Esophagus muscularis mucosa (tissue), 4 donors: ENCODE measurements around the gene CCDC92.

Experiments
- CTCF ChIP-seq, 3 experiments: fragments of 200-600 bp in 2 of 3; fragments of 450-650 bp in 1 of 3; sonication (generic) in 2 of 3; IDR thresholded peaks; one replicate each; pipeline ENCODE4 v1.5.1; 2017 to 2019; ENCODE audit warnings: antibody characterized with exemption in 3 of 3, mild to moderate bottlenecking in 2 of 3, moderate library complexity in 1 of 3
- EP300 ChIP-seq: sonication (generic); formaldehyde crosslinking; IDR thresholded peaks from one replicate; pipeline ENCODE4 v1.6.1; 2017; ENCODE audit warnings: antibody characterized with exemption
- POLR2A ChIP-seq: fragments of 450-650 bp; IDR thresholded peaks from one replicate; pipeline ENCODE4 v1.6.1; 2017; ENCODE audit warnings: antibody characterized with exemption, moderate library complexity, mild to moderate bottlenecking, low read depth
- POLR2AphosphoS5 ChIP-seq, 2 donors: sonication (generic); formaldehyde crosslinking; IDR thresholded peaks; one replicate each; pipeline ENCODE4 v1.6.1; 2017; ENCODE audit warnings: antibody characterized with exemption in 2 of 2

- no peak for TF ChIP-seq CTCF (IDR thresholded peaks at IDR 0.05)
- no peak for TF ChIP-seq POLR2A
- no peak for TF ChIP-seq POLR2AphosphoS5 (IDR thresholded peaks at IDR 0.05)
- TF ChIP-seq EP300: no peak
These were observed 6.0 kb downstream of the CCDC92 start for GRCh38 chr12:123966596-123966995.
